OCI-LY3 (cell line): ENCODE measurements around the gene ADGRV1.

Experiments
- H2AFZ ChIP-seq: fragments of 200-600, 300-600 bp; shearing (Covaris generic); 2 replicates; pipeline ENCODE4 v1.6.0; 2014; ENCODE audit warnings: antibody characterized with exemption, low read depth, low read length
- H3K27ac ChIP-seq: fragments of 200-600, 300-600 bp; sonication (generic); 2 replicates; pipeline ENCODE4 v1.5.1; 2014; ENCODE audit warnings: mild to moderate bottlenecking, low read length, moderate library complexity, mixed read lengths
- H3K27me3 ChIP-seq: fragments of 200-600, 300-600 bp; sonication (generic); 2 replicates; pipeline ENCODE4 v1.6.1; 2014; ENCODE audit warnings: low read depth, low read length, mixed read lengths
- H3K36me3 ChIP-seq: fragments of 200-600, 300-600 bp; sonication (generic); replicated peaks from 2 replicates; pipeline ENCODE3; 2014; ENCODE audit warnings: low read depth, low read length, mixed read lengths
- H3K4me1 ChIP-seq: fragments of 300-600, 200-600 bp; sonication (generic); 2 replicates; pipeline ENCODE4 v1.6.1; 2014; ENCODE audit warnings: low read length, mixed read lengths
- H3K4me2 ChIP-seq: fragments of 200-600, 300-600 bp; sonication (generic); 2 replicates; pipeline ENCODE4 v1.6.1; 2014; ENCODE audit warnings: low read length, mixed read lengths
- H3K4me3 ChIP-seq: fragments of 300-600, 200-600 bp; sonication (generic); 2 replicates; pipeline ENCODE4 v1.5.1; 2014; ENCODE audit warnings: antibody characterized with exemption, mild to moderate bottlenecking, low read length, moderate library complexity
- H3K79me2 ChIP-seq: fragments of 300-600, 200-600 bp; shearing (Covaris generic); 2 replicates; pipeline ENCODE4 v1.6.1; 2014; ENCODE audit warnings: mild to moderate bottlenecking, low read length, mixed read lengths
- H3K9ac ChIP-seq: fragments of 300-600, 200-600 bp; shearing (Covaris generic); 2 replicates; pipeline ENCODE4 v1.6.0; 2014; ENCODE audit warnings: mild to moderate bottlenecking, low read length, moderate library complexity
- H3K9me3 ChIP-seq: fragments of 200-600, 300-600 bp; shearing (Covaris generic); 2 replicates; pipeline ENCODE4 v1.6.1; 2014; ENCODE audit warnings: low read length, mixed read lengths; ENCODE audit not compliant: insufficient read depth
- H4K20me1 ChIP-seq: fragments of 200-600, 300-600 bp; sonication (generic); 2 replicates; pipeline ENCODE4 v1.6.1; 2016; ENCODE audit warnings: low read length, mixed read lengths; ENCODE audit not compliant: insufficient read depth
- EZH2phosphoT487 ChIP-seq: fragments of 200-600 bp; shearing (Covaris generic); IDR thresholded peaks from 2 replicates; pipeline ENCODE4 v1.6.1; 2018; ENCODE audit warnings: antibody characterized with exemption, mixed run types, low read depth
- TF ChIP-seq, protein P1 (sequence below): fragments of 200-600, 300-600 bp; sonication (generic); IDR thresholded peaks from 2 replicates; pipeline ENCODE4 v1.5.1; 2014; ENCODE audit warnings: antibody characterized with exemption, low read length, low read depth

The ADGRV1 gene

DNA sequence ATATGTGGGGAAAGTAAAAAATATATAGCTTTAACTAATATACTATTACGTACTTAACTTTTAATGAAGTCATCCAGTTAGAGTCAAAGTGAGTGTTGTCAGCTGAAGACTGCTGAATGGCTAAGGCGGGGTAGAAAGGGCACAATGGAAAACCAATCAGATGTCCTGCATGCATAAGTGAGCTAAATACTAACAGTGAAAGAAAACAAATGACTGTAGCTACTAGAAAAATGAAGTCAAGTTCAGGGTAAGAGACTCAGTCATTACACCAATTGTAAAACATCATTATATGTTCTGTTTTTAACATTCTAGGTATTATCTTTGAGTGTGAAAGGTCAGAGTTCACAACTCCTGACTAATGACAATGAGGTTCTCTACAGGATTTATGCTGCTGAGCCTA lies 295.2 kb downstream of the ADGRV1 start:
- Histone ChIP-seq H3K9me3 (no peaks in the 10 kb centered on the region), H2AFZ (no peak overlapping the region), H3K36me3 (no peaks in the 10 kb centered on the region), H3K4me2 (no peak overlapping the region), H4K20me1 (no peaks in the 10 kb centered on the region), H3K79me2 (no peaks in the 10 kb centered on the region), H3K4me3 (no peak overlapping the region), H3K4me1 (peaks cover 7% of the 10 kb centered on the region), H3K27me3 (no peaks in the 10 kb centered on the region), H3K9ac (no peak overlapping the region), H3K27ac (no peak overlapping the region)
- no peak for TF ChIP-seq EZH2phosphoT487
- TF ChIP-seq, protein P1, sequence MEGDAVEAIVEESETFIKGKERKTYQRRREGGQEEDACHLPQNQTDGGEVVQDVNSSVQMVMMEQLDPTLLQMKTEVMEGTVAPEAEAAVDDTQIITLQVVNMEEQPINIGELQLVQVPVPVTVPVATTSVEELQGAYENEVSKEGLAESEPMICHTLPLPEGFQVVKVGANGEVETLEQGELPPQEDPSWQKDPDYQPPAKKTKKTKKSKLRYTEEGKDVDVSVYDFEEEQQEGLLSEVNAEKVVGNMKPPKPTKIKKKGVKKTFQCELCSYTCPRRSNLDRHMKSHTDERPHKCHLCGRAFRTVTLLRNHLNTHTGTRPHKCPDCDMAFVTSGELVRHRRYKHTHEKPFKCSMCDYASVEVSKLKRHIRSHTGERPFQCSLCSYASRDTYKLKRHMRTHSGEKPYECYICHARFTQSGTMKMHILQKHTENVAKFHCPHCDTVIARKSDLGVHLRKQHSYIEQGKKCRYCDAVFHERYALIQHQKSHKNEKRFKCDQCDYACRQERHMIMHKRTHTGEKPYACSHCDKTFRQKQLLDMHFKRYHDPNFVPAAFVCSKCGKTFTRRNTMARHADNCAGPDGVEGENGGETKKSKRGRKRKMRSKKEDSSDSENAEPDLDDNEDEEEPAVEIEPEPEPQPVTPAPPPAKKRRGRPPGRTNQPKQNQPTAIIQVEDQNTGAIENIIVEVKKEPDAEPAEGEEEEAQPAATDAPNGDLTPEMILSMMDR = no peak

DNA sequence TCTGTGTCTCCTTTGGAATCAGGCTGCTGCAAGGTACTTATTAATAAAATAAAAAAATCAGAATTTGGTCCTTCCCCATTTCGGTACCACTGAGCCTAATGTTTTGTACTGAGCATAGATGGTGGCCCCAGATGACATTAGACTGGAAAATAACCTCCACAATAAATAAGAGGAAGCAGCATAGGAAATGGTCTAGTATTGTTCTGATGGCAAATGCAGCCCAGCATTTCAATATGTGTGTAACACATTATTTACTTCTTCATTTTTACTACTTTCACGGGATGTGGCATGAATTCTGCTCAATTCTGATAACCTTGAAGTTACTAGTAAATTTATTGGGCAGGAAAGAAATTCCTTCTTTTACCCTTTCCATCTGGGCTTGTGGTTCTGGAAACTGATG lies 295.6 kb downstream of the ADGRV1 start:
- no peak overlapping the region for H3K4me3 ChIP-seq
- H3K79me2 ChIP-seq = no peaks in the 10 kb centered on the region
- no peak overlapping the region for H3K9ac ChIP-seq
- peaks cover 7% of the 10 kb centered on the region for H3K4me1 ChIP-seq
- H3K27ac ChIP-seq = no peak overlapping the region
- no peak overlapping the region for H3K4me2 ChIP-seq
- H3K27me3 ChIP-seq = no peaks in the 10 kb centered on the region
- TF ChIP-seq, protein P1 = no peak
- no peak for TF ChIP-seq EZH2phosphoT487
- H3K36me3 ChIP-seq = no peaks in the 10 kb centered on the region
- H4K20me1 ChIP-seq = no peaks in the 10 kb centered on the region
- H3K9me3 ChIP-seq = no peaks in the 10 kb centered on the region
- no peak overlapping the region for H2AFZ ChIP-seq

GRCh38 chr5:90855296-90856010 lies 296.9 kb downstream of the ADGRV1 start:
- Histone ChIP-seq H3K36me3 (no peaks in the 10 kb centered on the region), H3K4me3 (no peak overlapping the region), H3K4me2 (no peak overlapping the region), H3K27me3 (no peaks in the 10 kb centered on the region), H3K9me3 (no peaks in the 10 kb centered on the region), H3K4me1 (peaks cover 7% of the 10 kb centered on the region), H3K9ac (no peak overlapping the region), H3K79me2 (no peaks in the 10 kb centered on the region), H2AFZ (no peak overlapping the region), H3K27ac (no peak overlapping the region), H4K20me1 (no peaks in the 10 kb centered on the region)
- no peak for TF ChIP-seq EZH2phosphoT487
- TF ChIP-seq, protein P1 = no peak

- Histone ChIP-seq H4K20me1 (no peaks in the 10 kb centered on the region), H3K79me2 (no peaks in the 10 kb centered on the region), H3K4me3 (no peak overlapping the region), H3K4me1 (no peaks in the 10 kb centered on the region), H3K27me3 (peaks cover under 1% of the 10 kb centered on the region; the same call in 1 of the 2 replicates), H3K9me3 (no peaks in the 10 kb centered on the region), H3K9ac (no peak overlapping the region), H3K27ac (no peak overlapping the region), H2AFZ (no peak overlapping the region), H3K4me2 (no peak overlapping the region), H3K36me3 (no peaks in the 10 kb centered on the region)
- no peak for TF ChIP-seq EZH2phosphoT487
- TF ChIP-seq, protein P1 = peak; percentile 23; the same call in 1 of the 2 replicates
Measured at GRCh38 chr5:90861843-90862586, 303.4 kb downstream of the ADGRV1 start.
